GM12864 (cell line): ENCODE measurements around the gene PLEKHH3.

Source experiments
- DNase-seq: peaks from one replicate; pipeline ENCODE4 v3.0.0-alpha.2; 2011; ENCODE audit warnings: low read depth
- H3K4me3 ChIP-seq: 2 replicates; pipeline ENCODE4 v1.5.1; 2011; ENCODE audit warnings: mild to moderate bottlenecking, low read depth, low read length, control low read depth
- CTCF ChIP-seq: IDR thresholded peaks from 2 replicates; pipeline ENCODE4 v1.5.1; 2011; ENCODE audit warnings: low read depth, mild to moderate bottlenecking, moderate library complexity, low read length, control low read depth, inconsistent platforms; ENCODE audit errors: missing control alignments

Gene PLEKHH3

GRCh38 chr17:42697108-42697811 lies 20.5 kb upstream of the PLEKHH3 start:
- TF ChIP-seq CTCF = no peak
- H3K4me3 ChIP-seq = no peak overlapping the region
- no peak for DNase-seq

GRCh38 chr17:42695500-42695899 lies 18.7 kb upstream of the PLEKHH3 start:
- DNase-seq = no peak
- H3K4me3 ChIP-seq = no peak overlapping the region
- TF ChIP-seq CTCF = no peak

GRCh38 chr17:42694524-42694923 lies 17.7 kb upstream of the PLEKHH3 start:
- H3K4me3 ChIP-seq = no peak overlapping the region
- no peak for TF ChIP-seq CTCF
- no peak for DNase-seq

DNA sequence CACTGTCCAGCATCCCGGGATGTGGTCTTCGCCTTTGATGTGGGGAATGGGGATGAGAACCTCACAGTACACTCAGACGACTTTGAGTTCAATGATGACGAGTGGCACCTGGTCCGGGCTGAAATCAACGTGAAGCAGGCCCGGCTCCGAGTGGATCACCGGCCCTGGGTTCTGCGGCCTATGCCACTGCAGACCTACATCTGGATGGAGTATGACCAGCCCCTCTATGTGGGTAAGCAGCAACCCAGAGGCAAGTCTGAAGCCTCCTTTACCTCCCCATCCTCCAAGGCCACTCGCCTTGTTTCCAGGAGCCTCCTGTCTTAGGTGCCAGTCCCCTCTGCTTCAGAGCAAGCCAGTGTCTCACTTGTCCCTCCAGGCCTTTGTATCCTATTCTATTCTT lies 15.7 kb upstream of the PLEKHH3 start:
- no peak overlapping the region for H3K4me3 ChIP-seq
- TF ChIP-seq CTCF = no peak
- DNase-seq = no peak

- no peak overlapping the region for H3K4me3 ChIP-seq
- DNase-seq = no peak
- no peak for TF ChIP-seq CTCF
Measured at GRCh38 chr17:42691021-42691545, 14.3 kb upstream of the PLEKHH3 start.

DNA sequence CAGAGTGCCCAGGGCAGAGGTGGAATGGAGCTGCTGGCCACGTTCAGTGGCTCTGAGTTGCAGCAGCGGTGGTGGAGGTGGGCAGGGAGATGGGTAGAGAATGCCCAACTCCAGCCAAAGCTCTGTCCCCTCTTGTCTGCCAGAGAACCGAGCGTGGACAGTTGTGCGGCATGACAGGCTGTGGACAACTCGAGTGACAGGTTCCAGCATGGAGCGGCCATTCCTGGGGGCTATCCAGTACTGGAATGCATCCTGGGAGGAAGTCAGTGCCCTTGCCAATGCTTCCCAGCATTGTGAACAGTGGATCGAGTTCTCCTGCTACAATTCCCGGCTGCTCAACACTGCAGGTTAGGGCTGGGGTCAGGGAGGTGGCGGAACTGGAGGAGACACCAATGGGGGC lies 13.8 kb upstream of the PLEKHH3 start:
- no peak overlapping the region for H3K4me3 ChIP-seq
- no peak for DNase-seq
- no peak for TF ChIP-seq CTCF

DNA sequence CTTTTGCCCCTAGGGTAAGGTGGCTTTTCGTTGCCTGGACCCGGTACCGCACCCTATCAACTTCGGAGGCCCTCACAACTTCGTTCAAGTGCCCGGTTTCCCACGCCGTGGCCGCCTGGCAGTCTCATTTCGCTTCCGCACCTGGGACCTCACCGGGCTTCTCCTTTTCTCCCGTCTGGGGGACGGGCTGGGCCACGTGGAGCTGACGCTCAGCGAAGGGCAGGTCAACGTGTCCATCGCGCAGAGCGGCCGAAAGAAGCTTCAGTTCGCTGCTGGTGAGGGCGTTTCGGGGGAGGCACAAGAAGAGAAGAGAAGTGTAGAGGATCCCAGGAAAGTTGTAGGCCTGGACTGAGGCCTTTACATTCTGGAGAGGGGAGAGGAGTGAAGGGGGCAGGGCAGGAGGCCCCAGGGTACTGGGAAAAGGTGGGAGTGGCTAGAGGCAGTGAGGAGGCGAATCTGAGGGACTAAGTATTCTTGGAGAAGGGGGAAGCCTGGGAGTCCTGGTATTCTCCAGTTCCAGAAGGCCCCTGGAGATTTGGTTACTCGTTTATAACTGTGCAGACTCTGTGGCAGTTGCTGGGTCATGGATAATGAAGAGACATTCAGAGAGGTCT lies 11.0 kb upstream of the PLEKHH3 start:
- no peak for DNase-seq
- TF ChIP-seq CTCF = no peak
- H3K4me3 ChIP-seq = no peak overlapping the region
